Panc1 (cell line): ENCODE results near the gene MYADM. TPM values are rescaled to one million over a fixed set of nuclear protein-coding genes. Genes with fewer than 3 reads are reported as not detected.
A peak's percentile ranks its signal among the peaks of the same experiment; 100 is the strongest.

Experiments
- ATAC-seq: fragments of 200-7000 bp; cut with Tn5 transposase; 2 replicates; pipeline ENCODE4 v1.9.1; 2020; ENCODE audit warnings: mild to moderate bottlenecking, moderate library complexity
- BruUV-seq: library from RNA; stranded (reverse); fragments of 400-500 nt; replicated peaks from 2 replicates; lab custom pipeline; 2021; lab: Mats Ljungman, UMichigan
- CTCF ChIA-PET: fragments of 300-600 bp; sonication (Branson Sonifier 250); formaldehyde crosslinking; loops from one replicate; lab custom pipeline; 2022; ENCODE audit warnings: antibody characterized with exemption; lab: Charles Lee
- POLR2A ChIA-PET: fragments of 300-600 bp; sonication (Branson Sonifier 250); formaldehyde crosslinking; loops from one replicate; lab custom pipeline; 2022; ENCODE audit warnings: antibody characterized with exemption; lab: Charles Lee
- DNase-seq: peaks from one replicate; pipeline ENCODE4 v3.0.0-alpha.2; 2010; ENCODE audit warnings: low read depth, low spot score
- H3K27ac ChIP-seq: 2 replicates; pipeline ENCODE4 v1.5.1; 2011; ENCODE audit warnings: mild to moderate bottlenecking, low read length, inconsistent platforms
- H3K27me3 ChIP-seq: fragments of 200-500 bp; sonication (Bioruptor generic); 2 replicates; pipeline ENCODE4 v1.6.0; 2014; ENCODE audit warnings: low read length, inconsistent platforms; ENCODE audit not compliant: control insufficient read depth, insufficient read depth
- H3K36me3 ChIP-seq: fragments of 200-500 bp; sonication (Bioruptor generic); 2 replicates; pipeline ENCODE4 v1.5.1; 2014; ENCODE audit warnings: inconsistent platforms, mild to moderate bottlenecking, low read length, moderate library complexity; ENCODE audit not compliant: control insufficient read depth, insufficient read depth
- H3K4me1 ChIP-seq: 2 replicates; pipeline ENCODE4 v1.5.1; 2011; ENCODE audit warnings: inconsistent platforms, mild to moderate bottlenecking, low read length, moderate library complexity; ENCODE audit not compliant: control insufficient read depth, insufficient read depth
- H3K4me3 ChIP-seq, 2 experiments: 2 replicates each; pipeline ENCODE4 v1.5.1; 2011 to 2012; ENCODE audit warnings: low read depth in 2 of 2, low read length in 2 of 2, mild to moderate bottlenecking in 2 of 2, inconsistent platforms in 1 of 2, moderate library complexity in 1 of 2
- H3K9me3 ChIP-seq: fragments of 200-500 bp; sonication (Bioruptor generic); 2 replicates; pipeline ENCODE4 v1.5.1; 2014; ENCODE audit warnings: low read depth, mild to moderate bottlenecking, inconsistent platforms, low read length, moderate library complexity; ENCODE audit not compliant: control insufficient read depth, insufficient read depth
- CTCF ChIP-seq: fragments of 450-650 bp; IDR thresholded peaks from 2 replicates; pipeline ENCODE4 v1.5.1; 2017; ENCODE audit warnings: mild to moderate bottlenecking
- POLR2AphosphoS5 ChIP-seq: IDR thresholded peaks from 2 replicates; pipeline ENCODE4 v1.6.1; 2012; ENCODE audit warnings: mild to moderate bottlenecking, low read depth, low read length, moderate library complexity
- REST ChIP-seq, 2 experiments: IDR thresholded peaks; 2 replicates each; pipeline ENCODE4 v1.6.1; 2011 to 2012; ENCODE audit warnings: low read depth in 2 of 2, control low read depth in 1 of 2, low read length in 1 of 2, mild to moderate bottlenecking in 1 of 2, moderate library complexity in 1 of 2; ENCODE audit not compliant: insufficient read depth in 1 of 2
- SIN3A ChIP-seq: IDR thresholded peaks from 2 replicates; pipeline ENCODE4 v1.6.1; 2012; ENCODE audit warnings: low read depth, mild to moderate bottlenecking, low read length, moderate library complexity, borderline replicate concordance; ENCODE audit not compliant: insufficient read depth
- TCF7L2 ChIP-seq: IDR thresholded peaks from 2 replicates; pipeline ENCODE4 v1.6.1; 2011; ENCODE audit warnings: mild to moderate bottlenecking, low read depth, low read length, inconsistent platforms
- in situ Hi-C: cut with HindIII; loops from 2 replicates; pipeline ENCODE4 v1.10.0; 2016; ENCODE audit warnings: low sequenced_read_pairs, low pct_unique_long_range_greater_than_20kb
- intact Hi-C: fragments of 100-400 bp; cut with micrococcal nuclease; formaldehyde crosslinking; loops from one replicate; pipeline ENCODE4 v1.10.0; 2022; ENCODE audit not compliant: unreplicated experiment
- total RNA-seq: library from RNA; stranded (reverse); gene quantifications from one replicate; pipeline ENCODE4 v1.2.1, GENCODE V29; 2021; ENCODE audit not compliant: unreplicated experiment

Gene MYADM
- total RNA-seq, 1 experiment from 2014 or later, result 469 TPM

GRCh38 chr19:53849237-53849676 is 18.4 kb upstream of the MYADM start:
- no peak for TF ChIP-seq SIN3A
- TF ChIP-seq TCF7L2, result no peak
- no peak for TF ChIP-seq CTCF
- TF ChIP-seq POLR2AphosphoS5, result no peak
- no peak for TF ChIP-seq REST (IDR thresholded peaks at IDR 0.05; ENCODE audit: insufficient read depth in 1 of 2, low read depth in 2 of 2, low read length in 1 of 2)
- H3K9me3 ChIP-seq, result no peaks in the 10 kb centered on the region
- no peak overlapping the region for H3K4me3 ChIP-seq
- intact Hi-C loops, result loop anchor here (10.0 kb wide), 1 partner anchor 136 kb away; no protein-coding TSS in a partner anchor
- CTCF ChIA-PET, result no interaction called here
- H3K4me1 ChIP-seq, result no peaks in the 10 kb centered on the region
- no peak for DNase-seq
- H3K27me3 ChIP-seq, result no peaks in the 10 kb centered on the region
- H3K27ac ChIP-seq, result peak overlapping the region; percentile 32; the same call in 1 of the 2 replicates
- no peak for ATAC-seq
- no peaks in the 10 kb centered on the region for H3K36me3 ChIP-seq
- POLR2A ChIA-PET, result interaction anchor here (0.6 to 1.3 kb wide), 4 partner anchors 16 to 366 kb away, joined by 3 to 7 read pairs (median 5); no protein-coding TSS in a partner anchor
- in situ Hi-C loops, result loop anchor here (10.0 kb wide), 1 partner anchor 56 kb away; the partner anchor contains the start of gene CACNG7
- BruUV-seq, result no TSS peak

- POLR2A ChIA-PET, result interaction anchor here (0.5 to 1.0 kb wide), 5 partner anchors 12 to 48 kb away, joined by 3 to 14 read pairs (median 3); no protein-coding TSS in a partner anchor
- TF ChIP-seq CTCF, result no peak
- no peak for TF ChIP-seq REST (IDR thresholded peaks at IDR 0.05; ENCODE audit: insufficient read depth in 1 of 2, low read depth in 2 of 2, low read length in 1 of 2)
- TF ChIP-seq TCF7L2, result no peak
- no peak for TF ChIP-seq SIN3A
- TF ChIP-seq POLR2AphosphoS5, result no peak
- BruUV-seq, result no TSS peak
- Histone ChIP-seq H3K4me3 (no peak overlapping the region), H3K4me1 (no peaks in the 10 kb centered on the region), H3K27ac (no peak overlapping the region), H3K9me3 (no peaks in the 10 kb centered on the region), H3K27me3 (no peaks in the 10 kb centered on the region), H3K36me3 (no peaks in the 10 kb centered on the region)
- no peak for DNase-seq
- no peak for ATAC-seq
- intact Hi-C loops (no loop called here), in situ Hi-C loops (no loop called here)
- CTCF ChIA-PET, result interaction anchor here (0.6 to 1.2 kb wide), 7 partner anchors 10 to 262 kb away, joined by 3 to 5 read pairs (median 4); partner anchors contain the start of gene TFPT
Measured at GRCh38 chr19:53853707-53854106, 14.0 kb upstream of the MYADM start.
